SW480 (cell line): ENCODE data around the gene CFAP251.

ENCODE experiments used
- DNase-seq: peaks from one replicate; pipeline ENCODE4 v3.0.0-alpha.2; 2016; ENCODE audit warnings: low spot score

CFAP251 gene

GRCh38 chr12:122005252-122005776 is 86.9 kb downstream of the CFAP251 start:
- no peak for DNase-seq

- no peak for DNase-seq
Measured at GRCh38 chr12:122006186-122006926, 88.0 kb downstream of the CFAP251 start.

DNA sequence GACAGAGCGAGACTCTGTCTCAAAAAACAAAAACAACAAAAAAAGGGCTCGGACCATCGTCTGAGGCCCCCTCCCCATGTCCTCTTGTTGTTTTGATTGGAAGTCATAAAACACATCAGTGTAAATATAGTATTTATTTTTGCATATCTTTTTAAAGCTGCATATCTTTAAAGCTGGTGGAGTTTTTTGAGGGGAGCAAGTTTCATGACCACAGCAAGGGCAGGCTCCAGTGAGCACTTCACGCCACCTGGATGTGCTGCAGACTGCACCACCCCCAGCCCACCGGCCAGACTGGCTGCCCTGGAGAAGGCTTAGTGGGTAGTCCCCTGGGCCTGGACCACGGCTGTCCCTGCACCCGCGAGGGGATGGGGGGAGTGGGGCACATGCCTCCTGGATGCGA is 91.3 kb downstream of the CFAP251 start:
- DNase-seq, result no peak

DNA sequence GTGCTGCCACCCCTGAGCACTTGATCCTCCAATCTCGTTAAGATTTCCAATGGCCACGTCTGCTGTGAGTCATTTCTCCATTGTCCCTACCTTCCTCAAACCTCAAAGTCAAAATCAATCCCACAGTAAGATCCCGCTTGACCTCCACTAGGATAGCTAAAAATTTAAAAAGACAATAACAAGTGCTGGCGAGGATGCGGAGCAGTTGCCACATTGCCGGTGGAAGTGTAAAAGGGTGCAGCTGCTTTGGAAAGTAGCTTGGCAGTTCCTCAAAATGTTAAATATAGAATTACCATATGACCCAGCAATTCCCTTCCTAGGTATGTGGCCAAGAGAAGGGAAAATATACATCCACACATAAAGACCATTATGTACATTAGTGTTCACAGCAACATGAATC is 93.8 kb downstream of the CFAP251 start:
- DNase-seq, result no peak

DNA sequence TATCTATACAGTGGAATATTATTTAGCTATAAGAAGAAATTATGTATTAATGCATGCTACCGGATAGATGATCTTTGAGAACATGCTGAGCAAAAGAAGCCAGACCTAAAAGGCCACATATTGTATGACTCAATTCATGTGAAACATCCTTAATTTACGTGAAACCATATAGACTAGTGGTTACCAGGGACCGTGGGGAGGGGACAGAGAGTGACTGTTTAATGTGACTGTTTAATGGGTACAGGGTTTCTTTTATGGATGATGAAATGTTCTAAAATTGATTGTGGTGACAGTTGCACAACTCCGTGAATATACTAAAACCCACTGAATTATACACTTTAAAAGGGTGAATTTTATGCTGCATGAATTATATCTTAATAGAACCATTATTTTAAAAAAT is 94.7 kb downstream of the CFAP251 start:
- DNase-seq, result no peak

DNA sequence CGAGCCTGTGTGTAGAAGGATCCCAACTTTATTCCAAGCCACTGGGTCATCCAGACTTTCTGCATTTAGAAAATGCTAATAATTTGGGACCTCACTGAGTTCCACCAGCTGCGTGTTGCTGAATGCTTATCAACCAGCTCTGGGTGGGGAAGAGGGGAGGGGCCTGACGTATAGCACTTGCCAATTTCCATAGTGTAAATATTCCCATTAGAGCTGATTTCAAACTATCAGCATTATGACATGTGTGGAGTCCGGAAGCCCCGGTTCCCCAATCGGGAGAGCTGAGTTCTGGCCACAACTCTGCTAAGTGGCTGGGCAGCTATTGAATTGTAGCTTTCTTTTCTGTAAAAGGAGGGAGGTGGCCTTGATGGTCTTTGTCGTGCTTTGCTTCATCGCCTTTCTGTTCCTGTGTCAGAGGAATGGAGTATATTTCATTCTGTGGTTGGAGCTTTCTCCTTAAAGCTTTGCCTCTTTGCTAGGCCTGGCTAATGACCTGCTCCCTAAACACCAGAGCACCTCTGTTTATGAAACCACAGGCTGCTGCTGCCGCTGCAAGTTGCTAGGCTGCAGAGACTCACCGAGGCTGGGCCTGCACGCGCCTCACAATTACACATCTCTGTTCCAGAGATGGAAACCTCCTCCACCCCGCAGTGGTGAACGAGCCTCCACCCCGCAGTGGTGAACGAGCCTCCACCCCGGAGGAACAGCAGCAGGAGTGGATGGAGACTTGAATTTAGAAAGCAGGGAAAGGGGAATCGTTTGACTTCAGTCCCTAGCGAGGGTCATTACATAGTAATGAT is 95.6 kb downstream of the CFAP251 start:
- no peak for DNase-seq

DNA sequence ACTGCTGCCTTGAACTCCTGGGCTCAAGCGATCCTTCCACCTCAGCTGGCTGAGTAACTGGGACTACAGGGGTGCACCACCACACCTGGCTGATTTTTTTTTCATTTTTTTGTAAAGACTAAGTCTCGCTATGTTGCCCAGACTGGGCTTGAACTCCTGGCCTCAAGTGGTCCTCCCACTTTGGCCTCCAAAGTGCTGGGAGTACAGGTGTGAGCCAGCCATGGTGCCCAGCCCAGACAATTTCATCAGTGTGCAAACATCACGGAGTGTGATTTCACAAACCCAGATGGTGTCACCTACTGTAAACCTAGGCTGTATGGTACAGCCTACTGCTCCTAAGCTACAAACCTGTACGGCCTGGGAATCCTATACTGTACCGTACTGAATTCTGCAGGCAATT is 96.4 kb downstream of the CFAP251 start:
- no peak for DNase-seq

GRCh38 chr12:122018457-122018856 is 100.1 kb downstream of the CFAP251 start:
- DNase-seq, result no peak

DNA sequence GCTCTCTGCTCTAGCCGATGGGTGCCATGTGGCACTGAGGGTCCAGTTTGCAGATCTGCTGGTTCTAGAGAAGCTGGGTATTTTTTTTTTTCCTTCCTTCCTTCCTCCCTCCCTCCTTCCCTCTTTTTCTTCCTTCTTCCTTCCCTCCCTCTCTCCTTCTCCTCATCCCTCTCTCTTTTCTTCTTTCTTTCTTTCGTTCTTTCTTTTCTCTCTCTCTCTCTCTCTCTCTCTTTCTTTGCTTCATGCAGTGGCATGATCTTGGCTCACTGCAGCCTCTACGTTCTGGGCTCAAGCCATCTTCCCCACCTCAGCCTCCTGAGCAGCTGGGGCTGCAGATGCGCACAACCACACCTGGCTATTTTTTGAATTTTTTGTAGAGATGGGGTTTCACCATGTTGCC is 100.5 kb downstream of the CFAP251 start:
- DNase-seq, result no peak

DNA sequence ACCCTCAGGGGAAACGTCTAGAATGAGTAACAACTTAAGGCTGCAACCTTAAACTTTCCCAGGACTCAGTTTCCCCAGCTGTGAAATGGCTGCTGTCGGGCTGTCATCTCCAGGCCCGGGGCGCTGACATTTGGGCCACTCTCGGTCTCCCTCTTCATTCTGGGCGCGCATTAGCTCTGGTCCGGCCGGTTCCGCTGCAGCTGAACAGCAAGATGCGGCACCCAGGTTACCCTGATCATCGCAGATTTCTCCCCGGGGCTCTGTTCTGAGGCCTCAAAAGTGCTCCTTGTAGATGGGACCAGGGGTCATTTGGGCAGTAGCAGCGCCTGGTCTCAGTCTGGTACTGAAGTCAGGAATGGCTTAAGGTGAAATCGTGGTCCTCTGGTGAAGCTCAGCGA is 102.4 kb downstream of the CFAP251 start:
- no peak for DNase-seq

DNA sequence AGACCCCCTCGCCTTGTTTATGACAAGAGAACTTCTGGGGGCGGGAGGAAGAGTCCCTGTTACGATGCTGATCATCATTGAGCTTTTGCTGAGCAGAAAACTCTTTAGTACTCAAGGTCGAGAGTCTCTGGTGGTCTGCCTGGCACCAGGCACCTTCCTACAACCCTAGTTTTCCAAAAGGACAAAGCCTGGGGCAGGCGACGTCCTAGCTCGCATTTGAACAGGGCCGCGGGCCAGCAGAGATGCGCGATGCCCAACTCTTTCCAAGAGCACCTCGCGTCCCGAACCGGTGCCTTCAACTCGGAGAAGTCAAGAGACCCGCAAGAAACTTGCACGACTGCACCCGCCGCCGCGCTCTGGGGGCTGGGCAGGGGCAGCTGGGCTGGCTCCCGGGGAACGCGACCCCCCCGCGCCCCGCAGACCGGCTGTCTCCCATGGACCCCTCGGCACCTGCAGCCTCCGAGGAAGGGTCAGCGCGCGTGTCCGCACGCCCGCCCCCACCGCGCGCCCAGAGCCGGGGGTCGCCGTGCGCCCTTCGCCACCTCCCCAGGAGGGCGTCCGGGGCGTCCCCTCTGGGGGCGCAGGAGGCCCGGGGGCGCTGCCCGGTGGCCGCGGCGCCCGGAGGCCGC is 102.9 kb downstream of the CFAP251 start:
- DNase-seq, result no peak

GRCh38 chr12:122021822-122022392 is 103.5 kb downstream of the CFAP251 start, which contains the start of gene BCL7A:
Gene BCL7A, plus strand, starts transcription at chr12:122021884. Its CDS starts 208 bp downstream, at chr12:122022092.
- peak; percentile 76 for DNase-seq

GRCh38 chr12:122022393-122023338 is 104.3 kb downstream of the CFAP251 start:
- no peak for DNase-seq

DNA sequence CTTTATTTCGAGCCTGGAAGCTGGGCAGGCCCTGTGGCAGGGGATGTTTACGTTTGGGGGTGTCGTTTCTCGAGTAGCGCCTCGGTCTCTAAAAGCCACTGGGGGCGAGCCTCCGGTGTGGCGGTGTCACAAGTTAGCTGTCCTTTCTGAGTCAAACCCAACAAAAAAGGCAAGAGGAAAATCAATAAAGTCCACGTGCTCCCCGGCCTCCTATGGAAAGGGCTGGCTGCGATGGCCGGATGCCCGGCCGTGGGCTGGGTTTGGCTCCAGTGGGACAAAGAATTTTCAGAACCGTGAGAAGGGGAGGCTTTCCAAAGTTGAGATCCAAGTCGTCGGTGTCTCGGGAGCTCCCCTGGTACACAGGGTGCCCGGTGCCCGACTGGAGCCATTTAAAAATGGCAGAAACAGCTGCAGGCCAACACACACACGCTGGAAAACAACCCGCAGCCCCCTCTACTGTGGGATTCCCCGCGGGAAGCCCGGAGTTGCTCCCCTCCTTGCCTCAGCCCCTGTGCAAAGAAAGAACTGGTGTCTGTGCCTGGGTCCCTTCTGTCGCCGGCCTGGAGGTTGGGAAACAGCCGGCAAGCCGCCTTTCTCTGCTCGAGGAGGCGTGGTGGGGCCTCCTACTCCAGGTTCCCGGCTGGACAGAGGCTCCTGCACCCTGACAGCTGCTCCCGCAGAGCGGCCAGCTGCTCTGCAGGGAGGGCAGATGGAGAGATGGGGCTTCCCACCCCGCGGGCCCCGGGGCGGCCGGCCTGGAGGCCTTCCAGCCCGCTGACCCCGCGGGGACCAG is 105.1 kb downstream of the CFAP251 start:
- peak; percentile 28 for DNase-seq

DNA sequence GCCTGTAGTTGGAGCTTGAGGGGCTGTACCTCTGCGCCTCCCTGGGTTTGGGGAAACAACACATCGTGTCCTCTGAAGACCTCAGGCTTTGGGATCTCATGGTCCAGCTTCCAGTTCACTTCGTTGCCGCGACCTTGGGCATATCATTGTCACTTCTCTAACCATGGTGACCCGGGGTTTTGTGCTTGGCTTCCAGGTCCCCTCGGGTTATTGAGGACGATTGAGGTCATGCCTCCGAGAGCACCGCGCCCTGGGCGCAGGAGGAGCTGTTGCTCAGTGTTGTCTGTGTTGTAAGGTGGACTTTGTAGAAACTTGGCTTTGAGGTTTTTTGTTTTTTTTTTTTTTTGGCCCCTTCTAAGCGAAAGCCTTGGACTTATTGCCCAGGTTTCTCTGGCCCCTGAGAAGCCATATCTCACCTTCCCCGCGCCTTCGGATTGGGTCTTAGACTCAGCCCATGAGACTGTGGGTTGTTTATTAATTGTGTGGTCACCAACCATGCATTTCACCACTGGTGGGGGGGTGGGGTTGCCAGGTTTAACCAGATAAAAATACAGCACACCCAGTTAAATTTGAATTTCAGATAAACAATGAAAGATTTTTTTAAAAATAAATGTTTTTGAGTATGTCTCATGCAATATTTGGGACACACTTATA is 105.9 kb downstream of the CFAP251 start:
- DNase-seq, result no peak

GRCh38 chr12:122026706-122027333 is 108.4 kb downstream of the CFAP251 start:
- no peak for DNase-seq

- no peak for DNase-seq
Measured at GRCh38 chr12:122028165-122028904, 109.9 kb downstream of the CFAP251 start.

GRCh38 chr12:122028905-122029560 is 110.6 kb downstream of the CFAP251 start:
- no peak for DNase-seq
